NCI-H1092 (cell line): ENCODE measurements around the gene KLHL25.
"Not testable (repeated sequence)": the region's sequence is repeated elsewhere in the genome, so short reads cannot be mapped to it uniquely, and the experiment has no call there.

Experiments
- DNase-seq: peaks from one replicate; lab custom pipeline; 2025; lab: John Stamatoyannopoulos, UW

The KLHL25 gene

GRCh38 chr15:85802617-85803016 lies 7.9 kb upstream of the KLHL25 start:
- DNase-seq = not testable (repeated sequence)

GRCh38 chr15:85800478-85801123 lies 5.9 kb upstream of the KLHL25 start:
- peak; percentile 73 for DNase-seq

GRCh38 chr15:85796371-85796770 lies 1.6 kb upstream of the KLHL25 start:
- DNase-seq = not testable (repeated sequence)

- DNase-seq = no peak
Measured at GRCh38 chr15:85795337-85796305, 896 bp upstream of the KLHL25 start.

DNA sequence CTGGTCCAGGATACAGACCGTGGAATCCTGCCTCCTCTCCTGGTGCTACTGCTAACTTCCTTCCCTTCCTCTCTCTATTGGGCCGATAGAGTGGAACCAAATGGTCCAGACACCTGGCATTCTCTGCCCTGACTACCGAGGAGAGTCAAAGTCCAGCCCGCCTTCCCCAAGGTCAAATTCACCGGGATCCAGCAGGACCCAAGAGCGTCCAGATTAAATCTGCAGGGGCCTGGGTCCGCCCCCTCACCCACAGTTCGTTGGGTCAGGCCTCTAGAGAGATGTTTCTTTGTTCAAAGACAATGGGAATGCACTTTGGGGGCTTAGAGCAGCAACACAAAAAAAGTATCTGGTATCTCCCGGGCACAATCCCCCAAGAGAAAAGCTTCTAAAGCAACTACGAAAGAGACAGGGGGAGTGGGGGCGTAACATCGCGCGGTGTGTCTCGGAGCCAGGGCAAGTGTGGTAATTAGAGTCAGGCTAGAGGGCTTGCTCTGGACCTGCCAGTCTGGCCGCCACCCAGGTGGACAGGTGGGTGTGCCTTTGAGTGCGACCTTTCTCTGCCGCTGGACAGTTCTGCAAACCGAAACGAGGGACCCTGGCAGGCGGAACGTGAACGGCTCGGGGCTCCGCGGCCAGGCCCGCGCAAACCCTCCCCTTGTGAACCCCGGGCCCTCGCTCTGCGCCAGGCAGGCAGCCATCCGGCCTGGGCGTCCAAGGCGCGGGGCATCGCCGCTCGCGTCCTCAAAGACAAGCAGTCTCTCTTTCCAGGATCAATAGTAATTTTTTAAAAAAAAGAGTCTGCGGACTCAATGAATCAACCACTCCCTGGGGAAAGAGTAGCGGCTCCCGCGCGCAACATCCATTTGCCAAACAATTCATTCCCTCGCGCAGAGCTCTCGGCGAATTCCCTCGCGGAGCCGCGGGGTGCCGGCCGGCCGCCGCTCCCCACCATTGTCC lies 806 bp downstream of the KLHL25 start:
- DNase-seq = no peak

- DNase-seq = no peak
Measured at GRCh38 chr15:85792912-85793590, 1.7 kb downstream of the KLHL25 start.

DNA sequence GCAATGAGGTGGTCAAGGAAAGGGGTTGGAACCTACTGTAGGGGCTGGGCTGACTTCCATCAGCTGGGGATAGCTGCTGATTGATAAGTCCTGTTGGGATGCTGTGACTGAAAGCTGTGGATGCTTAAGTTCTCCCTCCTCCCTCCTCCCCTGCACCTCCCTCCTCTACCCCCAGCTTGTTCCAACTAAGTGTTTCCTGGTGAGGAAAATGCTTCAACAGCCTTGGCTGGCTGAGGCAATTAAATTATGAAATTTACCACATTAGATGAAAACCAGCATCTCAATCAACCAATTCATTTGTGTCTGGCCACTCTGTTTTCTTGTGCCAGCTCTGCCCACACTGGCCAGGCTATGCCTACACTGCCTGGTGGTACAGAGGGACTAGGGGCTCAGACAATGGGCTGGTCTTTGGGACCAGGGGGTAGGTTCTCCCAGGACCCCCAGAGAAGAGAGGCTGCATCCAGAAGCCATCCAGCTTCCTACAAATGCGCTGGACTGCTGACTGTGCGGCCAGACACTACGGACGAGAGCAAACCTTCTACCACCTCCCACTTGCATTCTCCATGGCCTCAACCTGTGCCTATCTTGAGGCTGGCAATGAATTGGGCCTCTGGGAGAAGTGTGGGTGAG lies 2.5 kb downstream of the KLHL25 start:
- DNase-seq = no peak

- DNase-seq = no peak
Measured at GRCh38 chr15:85789496-85789875, 5.2 kb downstream of the KLHL25 start.

- DNase-seq = no peak
Measured at GRCh38 chr15:85788771-85789495, 5.8 kb downstream of the KLHL25 start.

DNA sequence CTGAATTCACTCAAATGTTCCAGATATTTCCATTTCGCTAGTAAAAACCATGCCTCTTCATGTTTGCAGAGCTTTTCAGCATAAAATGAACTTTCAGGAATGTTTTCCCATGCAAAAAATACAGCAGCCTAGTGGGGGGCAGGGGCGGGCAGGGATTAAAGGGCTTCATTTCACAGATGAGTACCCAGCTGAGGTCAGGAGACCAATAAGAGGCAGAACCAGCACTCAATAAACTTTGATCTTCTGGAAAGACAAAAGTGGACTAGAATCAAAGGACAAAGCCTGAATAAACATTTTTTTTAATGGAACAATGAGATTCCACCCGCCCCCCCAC lies 8.0 kb downstream of the KLHL25 start:
- no peak for DNase-seq

DNA sequence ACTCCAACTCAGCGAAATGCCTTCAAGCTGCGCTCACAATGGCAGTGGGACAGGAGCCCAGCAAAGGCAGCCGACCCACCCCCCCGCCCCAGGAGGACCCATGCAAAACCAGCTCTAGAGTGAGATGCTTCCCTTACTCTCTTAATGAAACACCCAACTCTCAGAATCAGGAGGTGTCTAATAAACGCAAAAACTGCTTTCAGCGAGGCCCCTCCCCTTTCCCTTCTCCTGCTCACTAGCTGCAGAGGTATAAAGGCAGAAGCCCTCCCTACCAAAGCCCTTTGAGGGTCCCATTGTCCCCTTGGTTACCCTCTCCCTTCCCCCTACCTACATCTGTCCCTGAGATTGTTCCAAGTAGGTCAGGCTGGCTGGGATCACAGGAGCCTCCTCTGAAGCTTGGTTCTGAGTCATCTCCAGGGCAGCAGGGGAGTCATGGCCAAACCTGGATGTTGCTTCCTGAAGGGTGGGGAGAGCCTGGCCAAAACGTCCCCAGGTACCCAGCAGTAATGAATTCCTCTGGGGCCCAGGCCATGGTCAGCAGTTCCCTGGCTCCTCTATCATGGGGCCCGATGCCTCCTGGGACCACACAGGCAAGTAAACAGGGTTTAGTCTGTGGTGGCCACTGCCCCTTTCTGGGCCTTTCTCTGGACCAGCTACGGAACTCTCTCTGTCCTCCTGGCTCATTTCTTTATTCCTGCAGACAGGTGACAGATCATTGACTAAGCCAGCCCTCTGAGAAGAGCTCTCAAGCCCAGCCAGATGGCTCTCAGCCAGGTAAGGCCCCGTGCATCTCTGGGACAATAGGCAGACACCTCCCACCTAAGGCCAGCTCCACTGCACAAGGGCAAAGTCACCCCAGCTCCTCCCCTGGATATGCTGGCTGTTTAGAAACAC lies 8.6 kb downstream of the KLHL25 start:
- peak; percentile 54 for DNase-seq

DNA sequence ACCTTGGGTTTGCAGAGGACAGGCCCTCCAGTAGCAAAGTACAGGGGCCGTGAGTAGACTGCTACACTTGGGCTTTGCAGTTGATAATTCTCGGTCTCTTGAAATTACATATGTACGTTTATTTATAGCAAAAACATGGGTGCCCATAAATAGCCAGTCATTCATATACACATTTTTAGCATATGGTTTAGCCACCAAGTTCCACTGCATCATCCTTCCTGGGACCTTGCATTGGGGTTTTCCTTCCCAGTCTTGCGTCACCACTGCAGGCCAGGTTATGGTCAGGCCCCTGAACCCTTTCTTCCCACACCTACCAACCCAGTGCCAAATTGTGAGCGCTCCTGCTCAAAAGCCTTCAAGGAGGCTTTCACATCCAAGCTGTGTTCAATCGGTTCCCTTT lies 12.7 kb downstream of the KLHL25 start:
- no peak for DNase-seq

GRCh38 chr15:85781099-85781498 lies 13.6 kb downstream of the KLHL25 start:
- no peak for DNase-seq

DNA sequence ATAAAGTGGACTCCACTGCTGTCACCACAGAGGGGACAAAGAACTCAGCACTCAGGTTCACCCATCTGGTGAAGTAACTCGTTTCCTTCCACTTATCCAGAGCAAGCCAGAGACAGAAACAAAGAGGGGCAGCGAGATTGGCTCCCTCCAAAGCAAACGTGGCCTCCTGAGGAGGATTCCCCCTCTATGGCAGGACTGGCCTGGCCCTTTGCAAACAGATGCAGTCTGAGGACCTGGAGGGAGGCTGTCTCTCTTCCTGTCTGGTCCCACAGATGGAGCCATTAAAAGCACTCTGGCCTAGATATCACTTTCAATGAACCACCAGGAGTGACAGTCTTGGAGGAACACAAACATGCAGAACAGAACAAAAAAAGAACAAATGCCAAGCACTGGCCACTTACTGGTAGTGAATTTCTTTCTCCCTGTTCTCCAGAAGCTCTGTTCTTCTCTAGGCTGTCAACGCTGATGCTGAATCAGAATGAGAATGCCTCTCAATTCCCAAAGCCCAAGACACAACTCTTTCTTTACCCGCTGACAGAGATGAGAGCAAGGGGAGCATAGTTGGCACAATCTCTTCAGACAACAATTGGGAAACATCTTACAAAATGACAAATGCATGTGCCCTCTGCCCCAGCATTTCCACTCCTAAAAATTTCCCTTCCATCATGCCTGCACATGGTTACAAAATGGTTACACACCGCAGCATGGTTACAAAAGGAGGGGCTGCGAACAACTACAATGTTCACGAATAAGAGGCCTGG lies 14.3 kb downstream of the KLHL25 start:
- no peak for DNase-seq

DNA sequence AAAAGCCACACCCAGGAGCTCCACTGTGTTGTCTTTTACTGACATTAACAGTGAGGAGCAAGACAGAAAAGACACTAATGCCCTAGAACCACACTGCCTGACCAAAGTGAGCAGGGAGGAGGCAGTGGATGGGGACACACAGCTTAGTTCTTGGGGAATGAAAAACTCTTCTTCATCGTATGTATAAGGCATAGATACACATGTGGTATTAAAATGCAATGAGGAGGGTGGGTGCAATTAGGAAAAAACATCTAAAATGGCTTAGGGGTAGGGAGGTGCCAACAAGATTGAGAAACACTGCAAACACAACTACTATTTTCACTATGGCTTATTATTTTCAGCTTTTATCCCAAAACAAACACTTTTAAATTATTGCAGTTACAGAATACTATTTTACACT lies 15.5 kb downstream of the KLHL25 start:
- DNase-seq = no peak

- DNase-seq = no peak
Measured at GRCh38 chr15:85778107-85778776, 16.5 kb downstream of the KLHL25 start.

DNA sequence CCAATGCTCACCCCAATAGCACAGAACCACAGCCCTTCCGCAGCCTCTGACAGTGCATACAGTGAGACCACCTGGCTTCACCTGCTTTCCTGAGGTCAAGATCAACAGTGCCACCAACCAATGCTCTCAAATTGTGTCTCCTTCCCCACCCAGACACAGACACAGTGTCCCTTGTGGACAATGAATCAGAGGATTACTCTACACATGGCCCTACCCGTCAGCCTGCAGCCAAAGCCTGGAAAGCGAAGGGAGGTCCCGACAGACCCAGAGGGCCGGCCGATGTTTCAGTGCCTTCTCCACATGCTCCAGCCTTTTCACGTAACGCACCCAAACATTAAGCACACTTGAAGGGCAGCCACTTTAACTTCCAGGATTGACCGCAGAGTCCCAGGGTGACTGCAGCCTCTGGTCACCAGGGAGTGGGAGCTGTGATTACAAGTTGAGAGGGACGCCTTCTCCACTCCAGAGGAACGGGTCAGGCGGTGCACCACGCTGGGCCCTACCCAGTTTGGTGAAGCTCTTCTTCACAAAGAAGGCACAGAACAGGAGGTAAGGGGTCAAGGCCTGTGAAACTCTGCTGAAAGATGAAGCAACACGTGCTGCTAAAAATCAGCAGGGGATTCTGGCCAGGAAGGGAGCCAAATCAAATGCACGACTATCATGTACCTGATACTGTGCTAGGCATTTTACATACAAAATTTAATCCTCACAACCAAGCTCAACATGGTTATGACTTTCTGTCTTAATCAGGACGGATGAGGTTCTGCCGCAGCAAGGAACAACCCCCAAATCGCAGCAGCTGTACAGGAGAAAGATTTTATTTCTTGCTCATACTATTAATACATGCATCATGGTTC lies 17.2 kb downstream of the KLHL25 start:
- DNase-seq = no peak
